Muscle of back (tissue), 11 donors: ENCODE measurements around the gene TSPAN7. TPM values are rescaled to one million over a fixed set of nuclear protein-coding genes. Genes with fewer than 3 reads are reported as not detected.

Experiments used
- DNase-seq, 3 donors: peaks; one replicate each; pipeline versions ENCODE4 v3.0.0 to v3.0.0-alpha.2; 2013
- polyA plus RNA-seq, 10 donors: library from polyadenylated mRNA; unstranded; fragments of 120-200 nt; gene quantifications; one replicate each; pipeline ENCODE4 v1.2.1, GENCODE V29; 2013; ENCODE audit not compliant: insufficient read length in 10 of 10

TSPAN7 gene
- polyA plus RNA-seq, 10 donors: 79.7 to 142 (median 122) TPM

DNA sequence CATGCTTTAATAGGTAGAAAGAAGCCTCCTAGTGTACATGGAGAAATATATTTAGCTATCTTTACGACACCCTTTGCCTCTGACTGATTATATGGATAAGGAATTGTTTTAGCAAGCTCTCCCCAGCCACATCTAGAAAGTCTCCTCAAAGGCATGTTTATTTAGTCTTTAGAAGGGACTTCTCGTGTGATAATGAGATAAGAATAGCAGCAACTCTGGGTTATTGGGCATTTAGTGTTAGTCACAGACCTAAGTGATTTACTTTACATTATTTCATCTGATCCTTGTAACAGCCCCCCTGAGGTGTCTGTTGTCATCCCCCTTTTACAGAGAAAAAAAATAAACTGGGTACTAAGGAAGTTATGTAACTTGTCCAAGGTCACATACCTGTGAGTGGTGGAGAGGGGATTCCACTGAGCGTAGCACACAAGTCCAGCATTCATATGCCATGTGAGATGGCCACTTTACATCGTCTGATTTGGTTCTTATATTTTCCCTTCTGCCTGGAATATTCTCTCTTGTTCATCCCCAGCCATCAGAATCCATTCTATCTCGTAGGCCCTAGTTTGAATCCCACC, 77.7 kb downstream of the TSPAN7 start:
- no peak for DNase-seq

DNA sequence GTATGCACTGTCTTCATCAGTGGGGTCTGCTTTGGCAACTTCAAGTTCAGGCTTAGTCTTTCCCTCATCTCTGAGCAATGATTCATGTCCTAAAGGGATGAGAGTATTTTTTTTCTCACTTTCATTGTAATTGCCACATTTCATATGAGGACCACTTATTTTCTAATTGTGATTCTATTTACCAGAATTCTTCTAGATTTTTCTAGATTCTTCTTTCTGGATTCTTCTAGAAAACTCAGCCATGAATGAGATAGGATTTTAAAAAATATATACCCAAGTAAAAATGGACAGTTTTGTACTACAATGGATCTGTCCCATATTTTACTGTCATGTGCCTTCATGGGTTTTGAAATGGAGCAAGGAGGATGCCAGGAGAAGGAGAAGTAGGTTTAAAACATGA, 78.4 kb downstream of the TSPAN7 start:
- no peak for DNase-seq

DNA sequence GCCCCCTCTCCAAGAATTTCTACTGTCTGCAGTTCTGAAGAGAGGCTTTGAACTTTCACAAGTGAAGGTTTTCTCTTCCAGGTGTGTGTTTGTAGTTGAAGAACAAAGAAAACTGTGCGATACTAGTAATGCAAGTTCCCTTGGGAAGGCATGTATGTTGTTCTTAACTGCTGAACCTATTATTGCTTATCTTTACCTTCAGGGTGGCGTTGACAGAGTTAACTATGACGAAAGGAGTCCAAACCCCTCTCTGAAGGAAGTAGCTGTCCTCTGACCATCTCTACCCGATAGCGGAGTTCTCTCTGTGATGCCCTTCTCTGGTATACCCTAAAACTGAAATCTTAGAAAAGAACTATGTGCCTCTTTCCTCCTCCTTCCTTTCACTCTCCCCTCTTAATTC, 79.9 kb downstream of the TSPAN7 start:
- no peak for DNase-seq

DNA sequence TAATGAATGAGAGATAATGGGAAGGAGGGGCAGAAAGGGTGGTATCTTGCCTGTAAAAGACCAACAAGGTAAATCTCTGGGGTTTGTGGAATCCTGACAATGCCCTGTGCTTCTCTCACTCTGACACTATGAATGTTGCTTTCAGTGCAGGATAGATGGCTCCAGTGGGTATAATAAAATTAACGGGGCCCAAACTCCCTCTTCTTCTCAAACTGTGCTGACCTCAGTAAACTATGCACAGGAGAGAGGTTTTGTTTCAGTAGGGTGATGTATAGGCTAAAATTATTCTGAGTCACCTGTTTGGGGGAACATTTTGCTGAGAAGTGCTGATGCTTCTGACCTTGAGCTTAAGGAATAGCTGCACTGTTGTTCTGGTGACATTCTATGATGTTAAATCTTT, 82.6 kb downstream of the TSPAN7 start:
- DNase-seq: no peak

DNA sequence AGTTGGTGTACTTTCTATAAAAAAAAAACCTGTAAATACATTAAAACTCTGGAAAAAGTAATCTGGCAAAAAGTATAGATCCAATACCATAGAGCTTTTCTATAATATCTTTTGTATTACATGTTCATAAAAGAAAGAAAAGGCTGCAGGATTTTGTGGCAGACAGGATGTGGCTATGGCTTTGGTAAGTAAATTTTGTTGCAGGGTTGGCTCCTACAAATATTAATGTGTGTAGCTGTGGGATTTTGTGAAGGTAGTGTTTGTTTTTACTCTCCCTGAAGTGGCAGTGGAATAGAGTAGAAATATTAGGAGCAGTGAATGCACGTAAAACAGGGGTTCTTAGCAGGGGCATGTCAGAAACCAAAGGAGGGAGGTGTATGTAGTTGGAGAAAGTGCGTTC, 84.8 kb downstream of the TSPAN7 start:
- no peak for DNase-seq

DNA sequence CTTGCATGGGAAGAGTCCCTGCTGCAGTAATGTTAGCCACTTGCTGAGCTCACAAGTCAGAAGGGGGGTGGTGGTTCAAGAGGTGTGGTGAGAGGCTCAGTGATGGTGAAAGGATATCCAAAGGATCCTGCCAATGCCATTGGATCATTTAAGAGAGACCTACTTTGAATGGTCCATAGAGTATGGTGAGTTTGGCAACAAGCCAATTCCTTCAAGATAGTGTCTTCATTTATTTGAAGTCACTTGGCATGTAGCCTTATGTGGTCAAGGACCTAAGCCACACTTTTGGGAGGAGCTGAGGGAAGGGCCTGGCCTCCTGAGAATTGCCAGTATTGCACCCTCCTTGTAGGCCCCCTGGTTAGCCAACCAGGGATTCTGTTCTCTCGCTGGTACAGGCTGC, 87.9 kb downstream of the TSPAN7 start:
- DNase-seq: no peak

DNA sequence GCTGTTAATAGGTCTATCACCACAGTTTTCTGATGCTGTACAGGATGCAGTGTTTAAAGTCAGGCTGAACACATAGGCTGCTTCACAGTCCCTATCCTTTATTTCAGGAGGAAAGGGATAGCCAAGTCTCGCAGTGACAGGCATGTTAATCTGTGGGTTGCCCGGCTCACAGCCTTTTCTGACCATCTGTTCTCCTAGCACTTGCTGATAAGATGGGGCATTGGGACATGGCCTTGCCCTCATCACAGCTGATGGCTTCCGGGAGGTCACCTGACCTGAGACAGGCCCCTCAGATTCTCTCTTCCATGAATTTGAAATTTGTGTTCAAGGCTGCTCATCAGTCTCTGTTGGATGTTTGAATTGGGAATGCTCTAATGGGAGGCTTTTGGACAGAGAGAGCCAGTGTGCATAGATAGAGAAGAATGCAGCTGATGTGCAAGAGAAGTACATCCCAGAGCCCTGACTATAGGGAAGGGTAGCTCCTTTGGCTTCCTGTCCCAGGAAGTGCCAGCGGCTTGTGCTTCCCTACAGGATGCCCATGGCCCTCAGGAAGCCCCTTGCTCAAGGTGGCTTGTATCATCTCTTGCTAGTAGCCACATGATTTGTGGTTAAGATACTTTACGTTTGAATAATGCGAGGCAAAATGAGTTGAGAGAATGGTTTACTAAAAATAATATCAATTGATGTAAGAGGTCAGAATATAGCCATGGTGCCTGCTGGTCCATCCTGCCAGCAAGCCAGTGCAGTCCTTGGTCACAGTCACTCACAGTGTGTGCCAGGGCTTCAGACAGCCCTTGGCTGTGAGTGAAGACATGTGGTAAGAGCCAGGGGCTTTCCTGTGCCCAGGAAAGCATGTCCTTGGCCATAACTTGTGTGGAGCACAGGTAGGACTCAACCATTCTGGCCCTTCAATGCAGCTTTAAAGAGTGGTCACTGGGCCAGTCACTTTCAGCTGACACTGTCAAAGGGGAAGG, 88.6 kb downstream of the TSPAN7 start:
- DNase-seq: no peak

DNA sequence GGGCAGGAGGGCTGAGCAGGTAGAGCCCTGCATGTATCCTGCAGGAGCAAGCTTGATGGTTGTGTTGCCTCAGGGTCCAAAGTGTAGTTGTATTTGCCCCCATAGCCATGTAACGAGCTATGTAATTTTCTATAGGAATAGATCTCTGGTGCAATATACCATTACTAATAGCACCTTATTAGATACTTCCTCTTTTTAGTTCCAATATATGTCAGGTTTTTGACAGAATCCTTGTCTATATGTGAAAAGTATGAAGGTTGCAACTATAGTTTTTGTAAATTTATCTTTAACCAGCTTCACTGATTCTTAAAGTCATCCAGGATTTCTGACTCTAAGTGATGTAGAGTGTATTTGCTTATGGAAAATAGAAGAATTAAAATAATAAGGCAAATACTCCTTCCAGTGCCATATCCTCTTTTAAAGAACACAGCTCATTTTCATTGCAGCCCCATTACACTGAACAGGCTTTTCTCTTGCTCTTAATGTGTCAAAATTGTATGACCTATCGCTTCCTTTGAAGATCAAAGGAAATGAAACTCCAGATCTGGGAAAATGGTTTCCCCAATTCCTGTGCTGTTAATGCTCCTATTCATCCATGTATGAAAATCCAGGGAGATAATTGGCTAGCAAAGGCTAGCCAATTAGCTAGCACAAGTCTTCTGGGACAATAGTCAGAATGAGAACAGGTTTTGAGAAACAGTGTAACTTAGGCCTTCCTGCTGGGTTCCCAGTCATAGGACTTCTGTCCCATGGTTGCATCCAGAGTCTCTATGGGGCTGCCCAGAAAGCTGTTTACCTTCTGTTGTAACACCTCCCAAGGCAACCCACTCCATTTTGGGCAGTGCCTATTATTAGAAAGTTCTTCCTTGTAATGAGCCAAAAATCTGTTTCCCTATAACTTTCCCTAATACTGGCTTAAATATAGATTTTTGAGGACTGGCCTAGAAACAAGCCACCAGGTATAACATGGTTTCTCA, 90.6 kb downstream of the TSPAN7 start:
- no peak for DNase-seq

DNA sequence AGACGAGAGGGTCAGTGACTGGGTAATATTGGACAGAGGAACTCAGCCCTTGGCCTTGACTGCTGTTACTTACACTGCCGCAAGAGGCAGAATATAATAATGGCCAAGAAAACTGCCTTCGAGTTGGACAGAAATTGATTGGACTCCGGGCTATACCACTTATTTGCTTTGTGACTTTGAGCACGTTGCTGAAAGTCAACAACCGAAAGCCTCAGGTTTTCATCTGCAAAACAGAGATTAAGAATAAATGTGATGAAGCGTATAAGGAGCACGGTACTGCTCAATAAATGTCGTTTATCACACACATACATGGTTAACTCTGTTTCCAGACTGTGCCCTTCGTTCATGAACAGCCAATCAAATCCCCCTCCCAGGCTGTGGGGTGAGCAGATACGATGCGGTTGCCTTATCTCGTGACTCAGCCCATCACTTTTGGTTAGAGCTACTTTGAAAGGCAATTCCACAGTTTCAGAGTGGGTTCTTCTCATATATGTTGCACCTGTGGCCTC, 91.6 kb downstream of the TSPAN7 start:
- DNase-seq: no peak

DNA sequence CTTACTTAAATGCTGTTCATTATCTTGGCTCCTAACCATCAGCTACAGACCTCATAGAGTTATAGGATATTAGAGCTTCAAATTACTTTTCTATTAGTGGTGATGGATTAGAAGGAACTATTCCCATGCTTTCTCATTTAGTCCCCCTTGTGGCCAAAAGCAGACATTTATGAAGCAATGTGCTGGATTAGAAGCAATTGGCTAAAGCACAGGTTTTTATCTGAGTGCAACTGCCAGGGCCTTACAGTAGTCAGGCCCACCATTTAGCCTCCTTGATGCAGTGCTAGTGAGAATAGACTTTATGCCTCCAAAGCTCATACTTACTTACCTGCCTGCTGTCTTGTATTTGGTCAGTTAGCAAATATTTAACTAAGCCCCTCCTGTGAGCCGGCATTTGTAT, 93.0 kb downstream of the TSPAN7 start:
- DNase-seq: peak in 2 of 3 donors; percentile 13 to 49

DNA sequence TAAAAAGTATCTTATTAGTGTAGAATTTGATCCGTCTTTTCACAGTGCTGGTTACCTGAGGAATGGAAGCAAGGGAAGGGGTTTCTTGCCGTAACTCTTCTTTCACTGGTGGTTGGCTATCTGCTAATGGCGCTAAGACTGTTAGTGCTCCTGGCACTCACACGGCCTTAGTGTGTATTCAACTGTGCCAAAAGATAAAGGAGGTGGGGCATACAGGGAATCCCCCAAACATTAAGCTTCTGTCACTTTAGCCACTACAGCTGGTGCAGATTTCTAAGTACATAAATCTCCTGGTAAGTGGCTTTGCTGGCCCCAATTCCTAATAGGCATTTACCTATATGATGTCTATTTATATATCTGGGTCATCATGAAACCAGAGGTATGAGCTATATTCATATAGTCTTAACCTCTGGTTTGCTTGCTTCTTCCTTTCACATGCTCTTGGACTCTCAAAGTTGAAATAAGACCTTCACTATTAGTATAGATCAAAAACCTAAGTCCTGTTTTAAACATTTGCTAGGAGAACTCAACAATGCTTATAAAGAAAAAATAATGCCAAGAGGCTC, 95.1 kb downstream of the TSPAN7 start:
- no peak for DNase-seq

DNA sequence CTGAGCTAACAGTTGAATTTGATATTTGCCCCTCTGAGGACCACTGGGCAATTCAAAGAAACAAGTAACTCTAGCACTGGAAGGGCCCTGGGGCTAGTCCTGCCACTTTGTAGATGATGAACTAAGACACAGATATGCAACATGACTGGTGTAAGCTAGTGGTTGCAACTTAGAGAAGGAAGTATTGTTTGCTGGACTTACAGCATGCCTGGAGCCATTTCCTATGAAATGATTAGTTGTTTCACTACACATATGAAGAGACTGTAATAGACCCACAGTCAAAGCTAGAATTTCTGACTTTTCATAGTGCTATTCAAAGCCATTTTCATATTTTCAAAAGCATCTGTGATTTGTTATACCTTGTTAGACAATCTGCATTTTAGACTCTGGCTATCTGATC, 96.2 kb downstream of the TSPAN7 start:
- no peak for DNase-seq

DNA sequence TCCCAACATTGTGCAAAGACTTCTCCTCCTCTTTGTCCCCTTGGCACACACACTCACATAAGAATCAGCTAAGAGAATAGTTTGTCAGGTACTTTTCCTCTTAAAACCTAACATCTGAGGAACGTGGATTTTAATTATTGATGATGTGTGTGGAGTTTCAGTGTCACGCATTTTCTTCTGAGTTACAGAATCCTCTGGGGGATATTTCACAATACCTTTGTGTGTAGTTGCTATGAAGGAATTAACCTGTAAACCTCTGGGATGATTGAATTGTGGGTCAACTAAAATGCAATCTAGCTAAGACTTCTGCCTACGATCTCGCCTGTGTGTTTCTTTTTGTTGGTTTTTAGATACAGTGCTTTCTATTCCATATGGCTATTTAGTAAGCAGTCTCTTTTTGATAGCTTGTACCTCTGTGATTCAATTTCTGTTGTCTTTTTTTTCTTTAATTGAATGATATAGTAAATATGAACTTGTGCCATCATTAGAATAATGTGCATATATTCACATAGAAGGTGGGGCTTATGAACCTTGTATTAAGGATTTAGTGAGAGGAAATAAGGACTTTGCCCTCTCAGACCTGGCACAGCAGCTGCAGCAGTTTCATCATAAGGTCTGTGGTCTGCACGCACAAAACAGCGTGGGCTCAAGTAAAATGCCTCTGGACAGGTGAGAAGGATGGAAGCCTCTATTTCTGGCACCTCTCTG, 99.2 kb downstream of the TSPAN7 start:
- DNase-seq: no peak

DNA sequence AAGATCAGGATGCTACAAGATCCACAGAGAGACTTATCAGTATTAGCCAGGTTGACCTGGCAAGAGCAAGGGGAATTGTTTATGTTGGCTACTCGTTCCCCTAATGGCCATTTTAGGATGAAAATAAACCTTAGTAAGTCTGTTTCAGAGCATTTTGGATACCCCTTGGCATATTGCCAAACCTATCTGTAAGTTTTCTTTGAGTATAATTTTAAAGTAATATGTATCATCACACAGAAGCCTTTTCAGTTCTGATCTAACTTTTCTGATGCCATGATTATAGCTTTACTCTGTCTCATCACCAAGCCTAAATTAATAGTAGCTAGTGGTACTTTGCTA, 99.7 kb downstream of the TSPAN7 start:
- DNase-seq: no peak

DNA sequence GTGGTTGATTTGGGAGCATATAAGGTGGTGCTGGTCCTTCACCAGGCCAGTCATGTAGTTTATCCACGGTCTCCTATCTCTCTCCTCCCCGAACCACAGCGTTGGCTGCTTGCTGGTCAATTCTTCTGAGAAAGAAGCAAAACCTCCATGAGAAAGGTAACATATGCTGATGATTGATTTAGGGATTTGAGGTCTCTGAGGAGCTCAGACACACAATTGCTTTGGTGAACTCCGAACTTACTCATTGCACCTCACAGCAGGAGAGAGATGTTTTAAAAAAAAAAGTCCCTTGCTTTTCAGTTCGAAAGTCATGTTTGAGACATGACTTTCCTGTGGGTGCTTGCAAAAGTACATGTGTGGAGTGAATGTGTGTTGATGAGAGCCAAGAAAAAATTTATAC, 100.2 kb downstream of the TSPAN7 start:
- DNase-seq: no peak

DNA sequence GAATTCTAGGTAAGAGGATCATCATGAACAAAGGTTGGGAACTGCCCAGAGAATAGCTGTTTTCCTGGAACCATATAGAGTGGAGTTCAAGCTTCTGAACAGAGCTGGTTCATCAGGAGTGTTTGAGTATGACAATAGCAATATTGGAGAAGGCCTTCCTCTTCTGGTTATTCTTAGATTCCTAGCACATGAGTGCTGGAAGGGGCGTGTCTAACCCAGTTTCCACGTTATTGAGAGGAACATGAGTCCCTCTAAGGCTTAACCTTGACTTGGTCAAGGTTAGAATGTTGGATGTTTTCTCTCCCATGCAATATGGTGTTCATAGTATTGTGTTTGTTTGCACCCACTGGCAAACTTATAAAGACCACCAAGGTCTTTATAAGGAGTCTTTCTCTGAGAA, 101.3 kb downstream of the TSPAN7 start:
- no peak for DNase-seq

DNA sequence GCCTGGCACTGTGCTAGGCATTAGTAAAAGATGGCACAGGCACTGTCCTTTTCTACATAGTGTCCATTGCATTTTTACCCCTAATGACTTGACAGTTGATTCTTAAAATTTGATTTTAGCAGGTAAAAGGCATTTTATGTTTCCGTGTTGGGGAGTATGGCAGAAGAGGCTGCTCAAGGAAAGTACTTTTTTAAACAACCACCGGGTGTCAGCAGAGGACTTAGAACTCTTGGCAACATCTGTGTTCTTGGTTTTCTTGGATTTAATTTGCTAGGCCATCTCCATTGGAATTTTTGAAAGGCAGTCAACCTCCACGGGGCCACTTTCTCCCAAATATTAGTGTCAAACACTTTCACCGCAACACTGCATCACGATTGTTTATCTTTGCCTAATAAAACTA, 102.9 kb downstream of the TSPAN7 start:
- peak; percentile 11 to 56 (median 29) for DNase-seq

DNA sequence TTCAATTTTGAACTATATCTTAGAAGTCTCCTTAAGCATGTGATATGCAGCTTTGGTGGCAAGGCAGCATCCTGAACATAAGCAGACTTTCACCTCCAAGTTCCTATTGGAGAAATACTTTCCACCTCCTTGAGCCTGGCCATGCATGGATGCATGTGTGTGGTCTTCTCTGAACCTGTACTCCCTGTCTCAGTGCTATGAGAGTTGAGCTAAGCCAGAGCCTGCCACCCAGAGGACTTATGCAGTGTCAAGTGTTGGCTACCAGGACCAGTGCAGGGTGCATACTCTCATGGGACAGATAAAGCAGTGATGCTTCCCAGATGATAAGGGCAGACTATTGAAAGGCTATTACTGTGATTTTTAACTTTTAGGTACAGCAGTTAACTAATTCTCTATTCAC, 105.6 kb downstream of the TSPAN7 start:
- no peak for DNase-seq

DNA sequence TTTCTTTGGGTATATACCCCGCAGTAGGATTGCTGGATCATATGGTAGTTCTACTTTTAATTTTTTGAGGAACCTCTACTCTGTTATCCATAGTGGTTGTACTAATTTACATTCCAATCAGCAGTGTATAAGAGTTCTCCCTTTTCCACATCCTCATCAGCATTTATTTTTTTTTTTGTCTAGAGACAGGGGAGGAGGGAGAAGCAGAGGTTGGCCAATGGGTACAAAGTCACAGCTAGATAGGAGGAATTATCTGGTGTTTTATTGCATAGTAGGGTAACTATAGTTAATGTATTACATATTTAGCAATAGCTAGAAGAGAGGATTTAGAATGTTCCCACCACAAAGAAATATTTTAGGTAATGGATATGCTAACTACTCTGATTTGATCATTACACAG, 107.4 kb downstream of the TSPAN7 start:
- no peak for DNase-seq

DNA sequence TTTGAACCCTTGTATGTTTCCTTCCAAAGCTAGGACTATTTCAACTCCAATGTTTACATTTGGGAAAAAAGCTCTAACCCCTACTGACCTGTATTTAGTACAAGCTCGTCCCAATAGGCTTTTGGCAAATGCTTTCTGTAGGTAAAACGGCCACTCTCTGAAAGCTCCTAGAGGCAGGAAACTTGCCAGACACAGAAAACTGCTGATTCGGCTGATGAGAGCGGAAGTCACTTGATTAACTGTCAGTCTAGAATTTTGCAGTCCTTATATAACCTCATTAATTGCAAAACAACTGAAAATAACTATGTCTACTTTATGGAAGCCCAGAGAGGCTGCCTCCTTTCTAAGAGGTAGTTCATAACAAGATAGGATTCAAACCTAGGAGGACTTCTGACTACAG, 108.1 kb downstream of the TSPAN7 start:
- DNase-seq: no peak

DNA sequence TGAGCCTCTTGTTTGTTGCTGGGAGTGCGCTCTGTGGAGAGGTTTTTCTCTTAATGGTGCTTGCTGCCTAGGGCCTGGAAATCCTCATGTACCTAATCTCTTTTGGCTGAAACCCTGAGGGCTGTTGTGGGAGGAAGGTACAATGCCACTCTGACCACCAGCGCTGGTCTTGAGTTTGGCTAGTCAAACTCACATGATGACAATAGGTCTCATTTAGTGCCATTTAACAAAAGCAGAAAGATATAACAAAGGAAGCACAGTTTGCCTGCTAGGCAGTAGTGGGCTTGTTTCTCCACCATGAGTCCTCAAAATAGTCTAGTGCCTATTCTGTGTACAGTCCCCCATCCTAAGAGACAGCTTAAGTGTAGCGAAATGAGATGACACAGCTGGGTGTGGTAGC, 111.3 kb downstream of the TSPAN7 start:
- DNase-seq: no peak
